HL-60 (cell line): ENCODE results near the gene CDH15.

ENCODE experiments used
- CTCF ChIP-seq: IDR thresholded peaks from one replicate; pipeline ENCODE4 v1.5.1; 2011; ENCODE audit warnings: low read length, control low read depth, inconsistent platforms; ENCODE audit not compliant: insufficient read depth
- POLR2AphosphoS5 ChIP-seq: IDR thresholded peaks from 2 replicates; pipeline ENCODE4 v1.6.1; 2012; ENCODE audit warnings: low read depth
- SPI1 ChIP-seq: IDR thresholded peaks from 2 replicates; pipeline ENCODE4 v1.6.1; 2012; ENCODE audit warnings: low read depth, mild to moderate bottlenecking, borderline replicate concordance

- TF ChIP-seq POLR2AphosphoS5 = no peak
- no peak for TF ChIP-seq CTCF
- TF ChIP-seq SPI1 = no peak
Observed at GRCh38 chr16:89164436-89164835, 7.1 kb upstream of the CDH15 start.
